HG02678 (cell line): Measurements from ENCODE around the gene ARHGAP26.
"Not testable (repeated sequence)": the region's sequence is repeated elsewhere in the genome, so short reads cannot be mapped to it uniquely, and the experiment has no call there.

ENCODE experiments used
- ATAC-seq: cut with Tn5 transposase; IDR thresholded peaks from one replicate; pipeline ENCODE4 v1.9.1; 2021; ENCODE audit warnings: mild to moderate bottlenecking, moderate library complexity; ENCODE audit not compliant: unreplicated experiment

Gene ARHGAP26

DNA sequence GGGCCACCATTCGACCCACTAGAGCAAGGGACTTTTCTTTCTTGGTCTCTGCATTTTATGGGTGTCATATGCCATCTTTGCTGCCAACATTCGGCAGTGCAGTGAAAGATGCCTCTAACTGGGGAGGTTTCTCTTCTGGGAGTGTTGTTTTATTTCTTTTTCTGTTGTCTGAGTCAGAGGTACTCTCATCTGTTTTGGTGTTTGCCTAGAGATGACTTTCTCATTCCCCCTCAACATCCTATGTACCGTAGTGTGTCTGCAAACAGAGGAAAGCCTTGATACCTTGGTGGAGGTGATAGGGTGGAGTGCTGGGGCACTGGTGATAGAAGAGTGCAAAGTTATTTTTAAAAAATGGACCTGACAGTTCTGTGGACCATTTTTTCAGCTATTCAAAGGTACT is 182.1 kb downstream of the ARHGAP26 start:
- ATAC-seq = no peak

DNA sequence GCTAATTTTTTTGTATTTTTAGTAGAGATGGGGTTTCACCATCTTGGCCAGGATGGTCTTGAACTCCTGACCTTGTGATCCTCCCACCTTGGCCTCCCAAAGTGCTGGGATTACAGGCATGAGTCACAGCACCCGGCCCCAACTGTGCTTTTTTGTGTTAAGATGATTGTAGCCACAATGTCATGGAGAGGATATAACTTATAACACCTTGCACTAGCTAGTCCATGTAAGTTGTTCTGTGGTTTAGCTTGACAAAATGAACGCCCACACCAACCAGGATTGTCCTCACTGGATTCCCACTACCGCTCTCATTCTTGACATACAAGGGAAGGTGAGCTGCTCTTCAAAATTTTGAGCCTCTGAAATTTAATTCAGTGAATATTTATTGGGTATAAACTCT is 182.7 kb downstream of the ARHGAP26 start:
- not testable (repeated sequence) for ATAC-seq

DNA sequence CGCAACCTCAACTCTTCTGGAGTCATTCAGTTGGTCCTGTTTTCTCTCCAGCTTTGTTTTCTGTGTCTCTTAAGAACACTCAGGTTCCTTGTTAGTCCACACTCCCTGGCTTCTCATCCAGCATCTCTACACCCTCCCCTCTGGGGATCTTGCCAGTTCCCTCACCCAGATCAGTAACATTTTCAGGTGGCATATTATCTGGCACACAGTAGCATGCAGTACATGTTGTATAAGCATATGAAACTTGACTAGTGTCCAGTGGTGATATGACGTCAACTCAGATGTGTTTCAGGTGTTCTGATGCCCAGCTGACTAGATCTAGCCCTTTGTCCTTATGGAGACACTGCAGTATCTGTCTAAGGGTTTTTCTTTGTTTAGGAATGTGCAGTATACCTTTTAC is 184.3 kb downstream of the ARHGAP26 start:
- no peak for ATAC-seq

DNA sequence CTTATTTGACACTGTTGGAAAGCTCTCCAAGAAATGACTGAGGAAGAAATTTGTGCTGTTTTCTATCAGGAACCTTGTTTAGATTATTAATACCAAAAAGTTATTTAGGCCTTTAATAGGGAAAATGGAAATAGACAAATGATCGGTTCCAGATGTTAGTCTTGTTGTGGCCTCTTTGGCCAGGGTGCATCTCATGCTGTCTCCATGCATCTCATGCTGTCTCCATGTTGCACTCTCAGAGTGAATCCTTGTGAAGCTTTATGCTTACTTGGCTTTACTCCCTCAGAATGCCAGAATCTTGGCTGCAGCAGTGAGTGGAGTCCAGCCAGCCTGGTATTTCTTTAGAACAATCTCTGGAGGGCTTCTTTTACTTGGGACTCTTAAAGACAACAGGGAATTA is 185.5 kb downstream of the ARHGAP26 start:
- no peak for ATAC-seq

DNA sequence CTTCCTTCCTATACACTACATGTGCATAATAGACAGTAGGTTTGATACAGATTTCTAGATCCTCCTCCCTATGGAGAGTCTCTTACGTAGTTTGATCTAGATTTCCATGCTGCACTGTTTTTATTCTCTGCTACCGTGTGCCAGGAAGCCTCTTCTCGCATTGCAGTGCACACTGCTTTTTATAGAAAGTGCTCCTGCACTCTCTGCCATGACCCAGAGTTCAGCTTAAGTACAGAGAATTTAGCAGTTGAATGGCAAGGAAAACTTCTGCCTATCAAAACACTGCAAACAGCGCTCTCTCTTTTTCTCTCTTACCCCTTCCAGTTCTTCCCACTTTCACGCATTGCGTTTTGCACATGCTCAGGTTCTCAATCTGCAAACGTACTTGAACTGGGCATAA is 187.4 kb downstream of the ARHGAP26 start:
- ATAC-seq = no peak

DNA sequence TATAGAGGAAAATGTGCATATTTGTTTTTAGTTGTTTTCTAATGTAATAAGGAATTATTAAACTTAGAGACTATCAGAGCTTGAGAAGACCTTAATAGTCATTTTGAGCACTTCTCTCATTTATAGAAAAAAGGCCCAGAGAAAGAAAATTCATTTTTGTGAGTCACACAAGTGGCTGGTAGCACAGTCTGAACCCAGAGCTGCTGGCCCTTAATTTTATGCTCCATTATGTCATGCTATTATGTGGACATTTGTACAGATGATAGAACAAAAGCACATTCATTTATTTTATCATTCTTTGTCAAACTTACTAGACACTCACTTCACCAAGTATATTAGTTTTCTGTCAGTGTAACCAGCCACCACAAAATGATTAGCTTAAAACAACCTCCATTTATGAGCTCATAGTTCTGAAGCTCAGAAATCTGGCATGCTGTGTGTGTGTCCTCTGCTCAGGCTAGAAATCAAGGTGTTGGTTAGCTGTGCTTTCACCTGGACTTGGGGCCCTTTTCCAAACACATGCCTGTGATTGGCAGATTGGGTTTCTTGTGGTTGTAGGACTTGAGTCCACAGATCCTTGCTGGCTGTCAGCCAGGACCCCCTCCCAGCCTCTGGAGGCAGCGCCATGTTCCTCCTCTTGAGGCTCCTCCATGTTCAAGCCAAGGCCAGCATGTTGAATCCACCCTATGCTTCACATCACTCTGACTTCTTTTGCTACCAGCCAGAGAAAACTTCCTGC is 188.9 kb downstream of the ARHGAP26 start:
- peak; percentile 21 for ATAC-seq

DNA sequence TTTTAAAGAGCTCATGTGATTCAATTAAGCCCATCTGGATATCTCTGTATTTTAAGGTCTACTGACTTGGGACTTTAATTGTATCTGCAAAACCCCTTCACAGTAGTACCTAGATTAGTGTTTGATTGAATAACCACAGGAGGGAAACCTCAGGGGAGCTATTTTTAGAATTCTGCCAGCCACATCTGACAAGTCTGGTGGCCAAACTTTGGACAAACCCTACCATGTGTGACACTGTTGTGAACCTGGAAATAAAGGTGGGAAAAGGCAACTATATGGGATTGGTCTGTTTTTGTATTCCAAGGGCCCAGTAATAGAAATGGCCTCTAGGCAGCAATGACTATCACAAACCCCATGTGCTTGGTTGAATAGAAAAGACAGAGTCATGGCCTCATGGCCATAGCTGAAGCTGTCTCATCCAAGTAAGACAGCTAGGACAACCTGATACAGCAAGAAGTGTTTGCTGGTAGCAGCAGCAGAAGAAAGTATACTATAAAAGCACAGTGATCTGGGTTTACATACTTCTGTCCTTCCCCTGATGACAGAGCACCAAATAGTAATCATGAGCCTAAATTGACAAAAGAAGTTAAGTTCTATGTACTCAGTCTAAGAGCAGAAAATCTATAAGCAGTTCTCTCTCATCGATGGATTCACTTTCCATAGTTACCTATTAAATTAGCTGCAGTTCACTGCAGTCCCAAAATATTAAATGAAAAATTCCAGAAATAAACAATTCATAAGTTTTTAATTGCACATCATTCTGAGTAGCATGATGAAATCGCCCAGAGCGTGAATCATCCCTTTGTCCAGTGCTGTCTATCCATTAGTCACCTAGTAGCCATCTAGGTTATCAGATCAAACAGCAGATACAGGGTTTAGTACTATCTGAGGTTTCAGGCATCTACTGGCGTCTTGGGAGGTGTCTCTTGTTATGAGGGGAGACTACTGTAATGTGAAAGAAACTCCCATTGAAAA is 189.8 kb downstream of the ARHGAP26 start:
- ATAC-seq = peak; percentile 59

DNA sequence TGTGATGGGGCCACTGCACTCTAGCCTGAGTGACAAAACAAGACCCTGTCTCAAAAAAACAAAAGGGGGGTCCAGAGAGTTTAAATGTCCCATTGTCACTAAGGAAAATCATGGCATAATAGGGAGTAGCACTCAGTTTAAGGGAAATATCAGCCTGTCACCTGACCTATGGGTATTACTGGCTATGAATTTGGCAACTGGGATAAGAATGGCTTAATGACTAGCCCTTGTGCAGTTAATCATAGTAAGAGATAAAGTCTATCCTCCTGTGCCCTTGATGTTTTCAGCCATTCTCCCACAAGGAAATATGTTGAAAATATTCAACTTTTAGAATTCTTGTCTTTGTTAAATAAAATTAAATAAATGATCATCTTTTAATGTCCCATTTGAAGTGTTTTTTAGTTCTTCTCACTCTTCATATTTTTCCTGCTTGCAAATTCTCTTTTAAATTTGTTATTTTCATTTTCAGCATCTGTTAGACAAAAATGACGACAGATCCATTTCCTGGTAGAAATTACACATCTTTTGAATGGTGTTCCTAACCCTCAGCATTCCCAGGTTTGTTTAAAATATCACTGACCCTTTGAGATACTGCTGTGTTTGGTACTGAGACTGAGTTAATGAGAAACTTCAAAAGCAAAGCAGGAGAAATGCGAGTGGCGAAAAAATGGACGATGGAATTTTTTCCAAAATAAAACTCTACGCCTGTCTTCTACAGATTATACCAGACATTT is 191.4 kb downstream of the ARHGAP26 start:
- no peak for ATAC-seq

DNA sequence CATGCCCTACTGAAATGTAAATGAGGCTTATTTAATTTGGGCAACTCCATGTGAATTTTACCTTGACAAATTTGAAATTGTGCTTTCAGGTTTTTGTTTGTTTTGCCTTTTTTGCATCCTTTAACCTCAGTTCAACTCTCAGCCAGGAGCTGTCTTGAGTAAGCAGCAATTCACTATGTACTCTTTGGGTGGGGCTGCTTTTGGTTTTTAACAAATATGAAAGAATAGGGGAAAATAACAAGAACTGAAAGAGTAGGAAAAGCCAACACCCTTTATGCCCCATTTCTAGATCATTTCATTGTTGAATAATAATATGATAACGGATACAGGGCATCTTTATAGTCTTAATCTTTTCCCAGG is 192.0 kb downstream of the ARHGAP26 start:
- ATAC-seq = no peak

DNA sequence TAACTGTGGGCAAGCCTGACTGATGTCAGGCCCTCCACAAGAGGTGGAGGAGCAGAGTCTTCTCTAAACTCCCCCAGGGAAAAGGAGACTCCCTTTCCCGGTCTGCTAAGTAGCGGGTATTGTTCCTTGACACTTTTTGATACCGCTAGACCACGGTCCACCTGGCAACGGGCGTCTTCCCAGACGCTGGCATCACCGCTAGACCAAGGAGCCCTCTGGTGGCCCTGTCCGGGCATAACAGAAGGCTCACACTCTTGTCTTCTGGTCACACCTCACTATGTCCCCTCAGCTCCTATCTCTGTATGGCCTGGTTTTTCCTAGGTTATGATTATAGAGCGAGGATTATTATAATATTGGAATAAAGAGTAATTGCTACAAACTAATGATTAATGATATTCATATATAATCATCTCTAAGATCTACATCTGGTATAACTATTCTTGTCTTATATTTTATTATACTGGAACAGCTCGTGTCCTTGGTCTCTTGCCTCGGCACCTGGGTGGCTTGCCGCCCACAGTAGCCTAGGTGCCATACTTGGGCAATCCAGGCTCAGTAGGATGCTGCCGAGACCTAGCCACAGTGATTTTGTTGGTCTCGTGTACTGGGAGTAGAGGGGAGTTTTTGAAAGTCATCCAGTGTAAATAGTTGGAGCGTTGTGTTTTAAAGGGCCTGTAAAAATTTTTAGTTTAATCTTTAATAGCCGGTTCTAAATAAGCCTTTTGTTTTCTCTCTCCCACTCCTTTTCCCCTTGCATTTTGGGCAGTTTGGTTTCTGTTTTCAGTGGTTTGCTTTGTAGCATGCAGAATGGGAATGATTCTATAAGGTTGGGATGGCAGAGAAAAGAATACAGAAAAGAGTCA is 195.3 kb downstream of the ARHGAP26 start:
- not testable (repeated sequence) for ATAC-seq

DNA sequence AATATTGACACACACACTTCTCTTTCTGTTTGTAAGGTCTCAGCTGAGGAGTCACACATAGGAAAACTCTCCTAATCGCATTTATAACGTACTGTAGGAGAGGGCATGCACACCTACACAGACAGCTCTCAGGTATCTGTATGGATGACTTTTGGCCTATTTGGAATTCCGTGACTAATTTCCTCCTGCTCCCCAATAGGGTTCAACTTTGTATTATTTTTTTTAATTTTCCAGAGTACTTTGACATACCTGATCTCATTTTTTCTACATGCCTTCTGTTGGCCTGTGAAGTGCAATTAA is 195.9 kb downstream of the ARHGAP26 start:
- no peak for ATAC-seq

DNA sequence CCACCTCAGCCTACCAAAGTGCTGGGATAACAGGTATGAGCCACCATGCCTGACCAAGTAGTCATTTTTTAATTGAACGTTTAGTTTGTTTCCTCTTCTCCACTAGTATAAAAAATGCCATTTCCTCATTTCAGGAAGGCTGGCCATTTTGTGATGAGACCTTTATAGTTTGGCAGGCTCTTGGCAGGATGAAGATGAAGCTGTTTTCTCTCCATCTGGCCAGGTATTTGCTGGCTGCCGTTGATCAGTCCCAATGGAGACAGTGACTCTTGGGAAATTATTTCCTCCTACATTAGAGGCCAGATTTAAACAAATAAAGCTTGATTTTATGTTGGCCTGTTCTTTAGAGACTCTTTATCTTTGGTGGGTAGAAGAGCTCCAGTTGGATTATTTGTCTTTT is 199.0 kb downstream of the ARHGAP26 start:
- no peak for ATAC-seq

DNA sequence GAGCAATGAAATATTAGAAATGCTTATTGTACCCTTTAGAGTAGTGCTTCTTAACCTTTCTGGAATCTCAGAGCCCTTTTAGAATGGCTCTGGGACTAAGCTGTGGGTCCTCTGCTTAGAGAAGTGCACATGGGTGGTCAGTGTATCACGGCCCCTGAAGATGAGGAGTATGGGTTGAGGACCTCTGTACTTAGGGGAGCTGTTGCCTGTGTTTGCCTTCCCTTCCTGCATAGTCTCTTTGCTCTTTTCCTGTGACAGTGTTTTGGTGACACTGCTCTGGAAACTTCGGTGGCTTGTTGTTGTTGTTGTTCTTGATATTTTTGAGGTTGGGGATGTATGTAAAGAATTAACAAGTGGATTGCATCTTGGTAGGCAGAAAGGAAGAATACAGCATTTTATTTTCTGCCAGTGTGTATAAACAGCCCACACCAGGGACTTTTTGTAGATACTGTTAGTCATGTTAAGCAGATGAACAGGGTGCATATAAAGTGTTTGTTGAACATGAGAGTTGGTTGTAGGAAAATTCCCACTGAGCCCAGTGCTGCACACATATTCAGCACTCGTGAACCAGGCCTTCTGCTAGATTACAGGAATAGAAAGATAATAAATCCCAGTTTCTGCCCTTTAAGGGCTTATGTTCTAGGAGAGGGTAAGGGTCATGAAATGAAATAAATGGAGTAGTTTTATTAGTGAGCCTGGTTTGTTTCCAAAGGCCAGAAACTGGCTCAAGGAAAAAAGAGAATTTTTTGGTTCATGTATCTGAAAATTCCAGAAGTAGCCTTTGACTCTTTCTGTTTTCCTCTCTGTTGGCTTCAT is 199.7 kb downstream of the ARHGAP26 start:
- no peak for ATAC-seq

DNA sequence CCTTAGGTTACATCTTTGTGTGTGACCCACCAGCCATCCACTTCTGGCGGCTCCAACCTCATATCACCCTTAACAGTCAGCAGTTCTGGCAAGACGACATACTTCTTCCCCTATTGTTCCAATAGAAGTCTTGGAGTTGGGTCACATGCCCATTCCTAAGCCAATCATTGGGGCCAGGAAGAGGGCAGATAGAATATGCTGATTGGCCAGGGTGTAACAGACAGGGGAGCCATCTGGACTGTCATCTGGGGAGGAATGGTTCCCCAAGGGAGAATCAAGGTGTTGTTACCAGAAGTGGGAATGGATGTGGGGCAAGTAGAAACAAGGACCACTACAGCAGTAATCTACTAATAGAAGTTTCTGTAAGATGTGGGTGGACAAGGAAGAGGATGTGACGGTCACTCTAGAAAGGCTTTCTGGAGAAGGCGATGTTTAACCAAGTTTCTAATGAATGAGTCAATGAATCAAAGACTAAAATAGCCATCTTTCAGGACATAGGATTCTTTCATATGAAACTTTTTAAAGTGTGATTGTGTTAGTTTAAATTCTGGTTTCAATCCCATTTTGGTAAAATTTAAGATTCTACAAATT is 200.4 kb downstream of the ARHGAP26 start:
- no peak for ATAC-seq

DNA sequence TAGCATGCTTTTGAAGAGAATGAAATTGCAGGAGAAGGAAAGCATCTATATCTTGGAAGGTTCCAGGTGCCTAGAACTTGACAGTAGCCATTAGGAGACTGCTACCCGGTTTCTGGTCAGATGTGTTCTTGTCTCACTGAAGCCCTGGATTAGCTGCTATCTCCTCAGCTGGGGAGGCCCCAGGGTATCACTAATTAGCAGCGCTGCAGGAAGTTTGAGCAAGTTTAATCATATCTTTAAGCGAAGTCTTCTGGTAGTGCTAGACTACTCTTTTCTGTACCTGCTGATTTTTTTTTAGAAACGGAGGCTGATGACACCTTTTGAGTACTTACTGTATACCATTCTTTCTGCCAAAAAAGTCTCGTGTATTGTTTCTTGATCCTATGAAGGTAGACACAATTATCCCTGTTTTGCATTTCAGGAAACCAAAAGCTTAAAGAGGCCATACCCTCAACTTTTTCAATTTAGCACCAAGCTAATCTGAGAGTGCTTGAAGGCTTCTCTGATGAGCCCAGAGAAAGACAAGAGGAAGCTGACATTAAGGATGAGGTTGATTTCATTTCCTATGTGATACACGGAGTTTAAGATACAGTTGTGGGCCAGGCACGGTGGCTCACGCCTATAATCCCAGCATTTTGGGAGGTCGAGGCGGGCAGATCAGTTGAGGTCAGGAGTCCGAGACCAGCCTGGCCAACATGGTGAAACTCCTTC is 201.3 kb downstream of the ARHGAP26 start:
- ATAC-seq = no peak

DNA sequence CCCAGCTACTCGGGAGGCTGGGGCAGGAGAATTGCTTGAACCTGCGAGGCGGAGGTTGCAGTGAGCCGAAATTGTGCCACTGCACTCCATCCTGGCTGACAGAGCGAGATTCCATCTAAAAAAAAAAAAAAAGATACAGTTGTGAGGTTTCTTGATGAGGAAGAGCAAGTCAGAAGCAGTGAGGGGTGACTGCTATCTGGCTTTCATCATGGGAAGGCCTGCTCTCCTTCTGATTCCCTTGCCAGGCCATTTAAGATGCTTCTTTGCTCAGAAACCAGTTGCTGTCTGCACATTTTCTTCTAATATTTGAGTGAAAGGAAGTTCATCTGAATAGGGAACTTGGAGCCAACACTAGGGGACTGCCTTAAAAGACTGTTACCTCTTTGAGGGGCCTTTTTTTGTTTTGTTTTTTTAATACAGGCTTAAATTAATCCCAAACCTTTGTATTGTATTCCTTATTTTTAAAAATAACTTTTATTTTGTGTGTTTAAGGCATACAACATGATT is 201.9 kb downstream of the ARHGAP26 start:
- no peak for ATAC-seq

DNA sequence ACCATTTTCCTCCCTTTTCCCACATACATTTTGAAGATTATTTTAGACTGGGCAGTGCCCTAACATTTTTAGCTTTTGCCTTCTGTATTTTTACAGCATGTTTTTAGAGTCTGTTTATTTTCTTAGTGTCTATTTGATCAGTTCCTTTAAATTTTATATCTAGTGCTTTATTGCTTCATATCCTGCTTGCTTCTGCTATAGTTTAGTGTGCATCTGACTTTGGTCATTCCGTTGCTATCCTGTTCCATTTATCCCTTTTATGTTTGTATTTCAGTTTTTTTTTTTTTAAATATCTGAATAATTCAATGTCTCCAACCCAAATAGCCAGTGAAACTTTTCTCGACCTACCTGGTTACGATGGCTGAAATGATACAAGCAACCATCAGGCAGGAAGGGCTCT is 203.8 kb downstream of the ARHGAP26 start:
- no peak for ATAC-seq

DNA sequence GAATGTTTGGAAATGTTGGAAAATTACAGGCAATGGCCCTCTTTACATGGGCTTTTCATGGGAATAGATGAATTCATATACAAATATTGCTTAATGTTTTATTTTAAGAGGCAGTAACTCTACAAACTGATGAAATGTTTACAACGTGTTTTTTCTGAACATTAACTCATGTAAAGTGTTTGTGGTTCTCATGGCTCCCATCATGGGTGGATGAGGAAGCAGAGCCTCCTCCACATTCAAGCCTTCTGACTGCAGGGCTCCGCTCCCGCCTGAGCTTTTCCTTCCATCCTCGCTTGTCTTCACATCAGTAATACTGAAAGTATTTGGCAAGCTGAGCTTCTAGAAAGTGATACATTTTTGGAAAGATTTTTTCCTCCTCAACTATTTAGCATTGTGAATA is 204.2 kb downstream of the ARHGAP26 start:
- no peak for ATAC-seq

DNA sequence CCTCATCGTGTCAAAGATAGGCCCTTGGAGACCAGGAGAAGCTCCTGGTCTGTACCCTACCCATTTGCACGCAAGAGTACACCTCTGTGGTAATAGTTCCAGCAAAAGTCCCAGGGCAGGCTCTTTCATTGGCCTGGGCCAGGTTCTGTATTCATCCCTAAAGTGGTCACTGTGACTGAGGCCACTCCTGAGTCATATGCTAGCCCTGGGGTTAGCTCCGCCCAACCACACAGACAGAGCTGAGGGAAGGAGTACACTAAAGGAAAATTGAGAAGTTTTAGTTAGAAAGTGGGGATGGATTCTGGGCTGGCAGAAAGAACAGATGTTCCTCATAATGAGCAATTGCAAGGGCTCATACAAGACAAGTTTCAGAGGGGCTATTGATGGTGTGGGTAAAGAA is 206.7 kb downstream of the ARHGAP26 start:
- no peak for ATAC-seq
